Liver (tissue), 9 donors: ENCODE data around the gene USP44. TPM values are rescaled to one million over a fixed set of nuclear protein-coding genes. Genes with fewer than 3 reads are reported as not detected.

ENCODE experiments used
- DNase-seq: peaks from one replicate; pipeline ENCODE4 v3.0.0-alpha.2; 2017; ENCODE audit warnings: low spot score
- H3K27ac ChIP-seq, 2 donors: one replicate each; pipeline ENCODE4 v1.7.0; 2013; ENCODE audit warnings: inconsistent platforms in 2 of 2, low read length in 2 of 2, control low read depth in 1 of 2, low read depth in 1 of 2, mild to moderate bottlenecking in 1 of 2
- H3K27me3 ChIP-seq, 4 donors: one replicate each; pipeline versions ENCODE4 v1.6.1 to v1.7.0; 2013; ENCODE audit warnings: low read length in 3 of 4, inconsistent platforms in 1 of 4, mild to moderate bottlenecking in 1 of 4, moderate library complexity in 1 of 4; ENCODE audit not compliant: control insufficient read depth in 4 of 4, insufficient read depth in 4 of 4
- H3K36me3 ChIP-seq, 4 donors: one replicate each; pipeline versions ENCODE4 v1.6.1 to v1.7.0; 2013; ENCODE audit warnings: low read length in 3 of 4, mild to moderate bottlenecking in 3 of 4, low read depth in 1 of 4, moderate library complexity in 1 of 4; ENCODE audit not compliant: control insufficient read depth in 4 of 4, insufficient read depth in 3 of 4
- H3K4me1 ChIP-seq, 4 donors: one replicate each; pipeline versions ENCODE4 v1.6.1 to v1.7.0; 2013; ENCODE audit warnings: low read length in 3 of 4, mild to moderate bottlenecking in 3 of 4, moderate library complexity in 1 of 4; ENCODE audit not compliant: control insufficient read depth in 4 of 4, insufficient read depth in 4 of 4
- H3K4me3 ChIP-seq, 3 donors: one replicate each; pipeline versions ENCODE4 v1.6.1 to v1.7.0; 2013; ENCODE audit warnings: low read length in 3 of 3, control low read depth in 1 of 3, low read depth in 1 of 3, mild to moderate bottlenecking in 1 of 3
- H3K9ac ChIP-seq, 2 donors: one replicate each; pipeline ENCODE4 v1.7.0; 2013; ENCODE audit warnings: low read length in 2 of 2, mild to moderate bottlenecking in 2 of 2, moderate library complexity in 2 of 2, control low read depth in 1 of 2, low read depth in 1 of 2
- H3K9me3 ChIP-seq, 4 donors: one replicate each; pipeline versions ENCODE4 v1.6.1 to v1.7.0; 2013; ENCODE audit warnings: low read length in 3 of 4; ENCODE audit not compliant: control insufficient read depth in 4 of 4
- ATF3 ChIP-seq: IDR thresholded peaks from 2 replicates; pipeline ENCODE4 v1.6.1; 2016; ENCODE audit warnings: antibody characterized with exemption
- CTCF ChIP-seq: fragments of 150-350 bp; IDR thresholded peaks from 2 replicates; pipeline ENCODE4 v1.5.1; 2017; ENCODE audit warnings: improper control_type of control experiment, low read depth, low read length; ENCODE audit not compliant: missing input control
- EGR1 ChIP-seq, 2 donors: IDR thresholded peaks; 2 replicates each; pipeline ENCODE4 v1.6.1; 2016 to 2018; ENCODE audit warnings: antibody characterized with exemption in 2 of 2, low read depth in 2 of 2
- FOXA1 ChIP-seq: IDR thresholded peaks from 2 replicates; pipeline ENCODE4 v1.6.1; 2016; ENCODE audit warnings: antibody characterized with exemption
- FOXA2 ChIP-seq: IDR thresholded peaks from 2 replicates; pipeline ENCODE4 v1.6.1; 2016; ENCODE audit warnings: antibody characterized with exemption
- GABPA ChIP-seq, 2 donors: IDR thresholded peaks in 1 of 2; conservative IDR thresholded peaks in 1 of 2; 2 replicates each; pipeline ENCODE4 v1.6.1; 2016; ENCODE audit warnings: antibody characterized with exemption in 2 of 2, mild to moderate bottlenecking in 1 of 2, moderate library complexity in 1 of 2
- HNF4A ChIP-seq, 2 donors: conservative IDR thresholded peaks; 2 replicates each; pipeline ENCODE4 v1.6.1; 2016; ENCODE audit warnings: antibody characterized with exemption in 2 of 2, mild to moderate bottlenecking in 2 of 2
- HNF4G ChIP-seq: IDR thresholded peaks from 2 replicates; pipeline ENCODE4 v1.6.1; 2016; ENCODE audit warnings: antibody characterized with exemption
- JUND ChIP-seq, 2 donors: IDR thresholded peaks; 2 replicates each; pipeline ENCODE4 v1.6.1; 2016; ENCODE audit warnings: antibody characterized with exemption in 2 of 2
- MAX ChIP-seq: IDR thresholded peaks from 2 replicates; pipeline ENCODE4 v1.6.1; 2016; ENCODE audit warnings: antibody characterized with exemption
- NR2F2 ChIP-seq: IDR thresholded peaks from 2 replicates; pipeline ENCODE4 v1.6.1; 2016; ENCODE audit warnings: antibody characterized with exemption
- RAD21 ChIP-seq, 2 donors: IDR thresholded peaks; 2 replicates each; pipeline ENCODE4 v1.6.1; 2016; ENCODE audit warnings: antibody characterized with exemption in 2 of 2, mild to moderate bottlenecking in 2 of 2
- REST ChIP-seq: IDR thresholded peaks from 2 replicates; pipeline ENCODE4 v1.6.1; 2016; ENCODE audit warnings: antibody characterized with exemption, mild to moderate bottlenecking
- RXRA ChIP-seq, 2 donors: IDR thresholded peaks; 2 replicates each; pipeline ENCODE4 v1.6.1; 2017 to 2018; ENCODE audit warnings: antibody characterized with exemption in 2 of 2, mild to moderate bottlenecking in 1 of 2
- SP1 ChIP-seq: IDR thresholded peaks from 2 replicates; pipeline ENCODE4 v1.6.1; 2018; ENCODE audit warnings: antibody characterized with exemption, mild to moderate bottlenecking
- TAF1 ChIP-seq: conservative IDR thresholded peaks from 2 replicates; pipeline ENCODE4 v1.6.1; 2016; ENCODE audit warnings: antibody characterized with exemption, mild to moderate bottlenecking
- YY1 ChIP-seq: IDR thresholded peaks from 2 replicates; pipeline ENCODE4 v1.6.1; 2016; ENCODE audit warnings: antibody characterized with exemption, mild to moderate bottlenecking
- ZBTB33 ChIP-seq: IDR thresholded peaks from 2 replicates; pipeline ENCODE4 v1.6.1; 2016; ENCODE audit warnings: antibody characterized with exemption
- WGBS: extraction: QIAGEN DNeasy Blood & Tissue Kit; methylation state at CpG from one replicate; pipeline ENCODE4 v1.1.7; 2013; 5-methylcytosine and 5-hydroxymethylcytosine counted together
- polyA plus RNA-seq, 2 donors: library from polyadenylated mRNA; stranded (reverse) in 1 of 2; unstranded in 1 of 2; fragments of 200-250 nt in 1 of 2; fragments of >200 nt in 1 of 2; fragmentation: Nextera tagmentation in 1 of 2; extraction: Ambion mirVana in 1 of 2; gene quantifications; one replicate each; pipeline versions ENCODE4 v1.2.1 to v1.2.3, GENCODE V29; 2013 to 2015
- total RNA-seq, 2 donors: library from RNA; depleted of rRNA; stranded (reverse); fragments of >200 nt; gene quantifications; one replicate each; pipeline ENCODE4 v1.2.3, GENCODE V29; 2014
- donor health status: healthy.
- donor health status: healthy.
- donor health status: healthy.
- donor health status: healthy.
- donor health status: healthy.

The USP44 gene
- total and polyA plus RNA-seq, 4 donors = 0.03 to 0.33 (median 0.14) TPM; not detected in 1

- TF ChIP-seq FOXA1 (no peak), RXRA (IDR thresholded peaks at IDR 0.05) (no peak), HNF4G (no peak)
- H3K4me1 ChIP-seq = no peaks in the 10 kb centered on the region
- H3K9ac ChIP-seq = no peak overlapping the region
- no peak for DNase-seq
- H3K36me3 ChIP-seq = peaks cover 10 to 46% (median 39%) of the 10 kb centered on the region in 4 donors
- 99% methylated on average over 5 of the region's 5 CpGs for whole genome bisulfite sequencing
- no peak overlapping the region for H3K4me3 ChIP-seq
- H3K27me3 ChIP-seq = no peaks in the 10 kb centered on the region
- H3K9me3 ChIP-seq = no peaks in the 10 kb centered on the region
- no peak overlapping the region for H3K27ac ChIP-seq
Measured at GRCh38 chr12:95513599-95513998, 37.7 kb downstream of the USP44 start.

GRCh38 chr12:95511977-95512376 lies 39.3 kb downstream of the USP44 start:
- Histone ChIP-seq H3K9me3 (no peaks in the 10 kb centered on the region), H3K27ac (no peak overlapping the region), H3K9ac (no peak overlapping the region), H3K4me1 (peaks cover under 1 to 5% (median 2%) of the 10 kb centered on the region in 4 donors), H3K36me3 (peaks cover 10 to 57% (median 39%) of the 10 kb centered on the region in 4 donors), H3K4me3 (no peak overlapping the region), H3K27me3 (no peaks in the 10 kb centered on the region)
- no peak for DNase-seq
- TF ChIP-seq HNF4G = no peak
- TF ChIP-seq EGR1 (IDR thresholded peaks at IDR 0.05; ENCODE audit: low read depth in 2 of 2) = no peak
- TF ChIP-seq REST = no peak
- TF ChIP-seq RXRA (IDR thresholded peaks at IDR 0.05) = no peak
- no peak for TF ChIP-seq JUND (IDR thresholded peaks at IDR 0.05)
- TF ChIP-seq RAD21 (IDR thresholded peaks at IDR 0.05) = no peak
- no peak for TF ChIP-seq HNF4A (conservative IDR thresholded peaks at IDR 0.05)
- no peak for TF ChIP-seq YY1
- no peak for TF ChIP-seq FOXA2
- TF ChIP-seq GABPA (IDR thresholded peaks at IDR 0.05 in 1 of 2, conservative IDR thresholded peaks at IDR 0.05 in 1 of 2) = no peak
- TF ChIP-seq ZBTB33 = no peak
- TF ChIP-seq CTCF = no peak
- TF ChIP-seq SP1 = no peak
- TF ChIP-seq MAX = no peak
- TF ChIP-seq ATF3 = no peak
- no peak for TF ChIP-seq NR2F2
- no peak for TF ChIP-seq FOXA1
- no peak for TF ChIP-seq TAF1
- 98% methylated on average over 1 of the region's 1 CpG for WGBS
